GM21526 (cell line): ENCODE measurements around the gene RET.

Source experiments
- ATAC-seq: cut with Tn5 transposase; IDR thresholded peaks from one replicate; pipeline ENCODE4 v1.9.1; 2021; ENCODE audit warnings: moderate library complexity; ENCODE audit not compliant: unreplicated experiment, low FRiP score

Gene RET

DNA sequence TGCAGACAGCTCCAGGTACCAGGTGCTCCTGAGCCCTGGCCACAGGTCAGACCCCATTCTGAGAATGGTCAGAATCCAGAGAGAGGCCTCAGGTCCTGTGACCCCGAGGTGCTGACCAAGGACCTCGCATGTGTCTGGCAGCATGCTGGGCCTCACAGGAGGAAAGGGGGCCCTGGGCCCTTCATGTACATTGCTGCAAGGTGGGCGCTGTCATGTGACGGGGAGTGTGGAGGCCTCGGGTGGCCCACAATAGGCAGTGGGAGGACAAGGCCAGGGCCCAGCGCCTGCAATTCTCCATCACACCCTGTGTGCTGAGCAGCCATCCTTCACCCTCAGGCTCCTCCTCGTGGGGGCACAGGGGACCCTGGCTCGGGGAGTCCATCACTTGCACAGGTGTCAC, 15.5 kb upstream of the RET start:
- no peak for ATAC-seq

DNA sequence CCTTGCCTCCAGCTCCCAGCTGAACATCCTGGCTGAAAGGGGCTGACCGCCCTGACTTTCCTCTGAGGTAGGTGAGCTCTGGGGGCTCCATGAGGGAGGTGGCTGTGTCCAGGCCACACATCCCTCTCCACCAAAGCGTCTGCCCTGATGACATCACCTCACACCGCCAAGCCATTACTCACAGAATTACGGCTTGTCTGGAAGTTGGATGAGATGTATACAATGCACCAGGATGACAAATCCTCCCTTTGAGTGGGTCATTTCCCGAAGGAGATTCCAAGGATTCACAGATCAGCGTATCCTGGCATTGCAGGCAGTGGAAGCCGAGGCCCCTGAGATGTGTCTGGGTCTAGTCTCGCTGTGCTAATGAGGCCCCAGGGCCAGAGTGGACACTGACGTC, 15.1 kb upstream of the RET start:
- ATAC-seq, result no peak

DNA sequence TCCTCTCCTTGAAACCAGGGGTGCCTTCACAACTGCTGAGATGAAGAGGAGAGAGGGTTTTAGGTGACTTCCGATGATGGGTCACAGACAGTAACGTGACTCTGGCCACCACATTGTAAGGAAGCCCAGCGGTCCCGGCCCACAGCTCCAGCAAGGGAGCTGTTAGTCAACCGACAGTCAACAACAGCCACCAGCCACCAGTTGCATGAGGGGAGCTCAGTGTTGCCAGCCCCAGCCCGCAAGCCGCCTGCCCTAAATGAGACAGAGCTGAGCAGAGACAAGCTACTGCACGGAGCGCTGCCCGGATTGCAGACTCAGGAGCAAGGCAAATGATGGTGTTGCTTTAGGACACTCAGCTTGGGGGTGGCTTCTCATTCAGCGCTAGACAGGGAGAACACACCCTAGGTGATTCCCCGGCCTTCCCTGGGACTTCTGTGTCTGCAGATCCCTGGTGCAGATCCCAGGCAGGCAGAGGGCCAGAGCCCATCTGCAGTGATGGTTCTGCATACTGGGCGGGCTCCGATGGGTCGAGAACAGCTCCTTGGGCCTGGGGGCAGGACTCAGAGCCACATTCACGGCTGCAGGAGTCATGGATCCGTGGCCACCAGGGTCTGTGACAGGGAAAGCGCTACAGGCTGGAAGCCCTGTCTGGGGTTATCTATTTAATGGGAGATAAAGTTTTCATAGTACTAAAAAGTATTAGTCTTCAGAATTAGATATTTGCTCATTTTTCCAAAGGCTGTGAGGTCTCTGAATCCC, 14.3 kb upstream of the RET start:
- no peak for ATAC-seq

DNA sequence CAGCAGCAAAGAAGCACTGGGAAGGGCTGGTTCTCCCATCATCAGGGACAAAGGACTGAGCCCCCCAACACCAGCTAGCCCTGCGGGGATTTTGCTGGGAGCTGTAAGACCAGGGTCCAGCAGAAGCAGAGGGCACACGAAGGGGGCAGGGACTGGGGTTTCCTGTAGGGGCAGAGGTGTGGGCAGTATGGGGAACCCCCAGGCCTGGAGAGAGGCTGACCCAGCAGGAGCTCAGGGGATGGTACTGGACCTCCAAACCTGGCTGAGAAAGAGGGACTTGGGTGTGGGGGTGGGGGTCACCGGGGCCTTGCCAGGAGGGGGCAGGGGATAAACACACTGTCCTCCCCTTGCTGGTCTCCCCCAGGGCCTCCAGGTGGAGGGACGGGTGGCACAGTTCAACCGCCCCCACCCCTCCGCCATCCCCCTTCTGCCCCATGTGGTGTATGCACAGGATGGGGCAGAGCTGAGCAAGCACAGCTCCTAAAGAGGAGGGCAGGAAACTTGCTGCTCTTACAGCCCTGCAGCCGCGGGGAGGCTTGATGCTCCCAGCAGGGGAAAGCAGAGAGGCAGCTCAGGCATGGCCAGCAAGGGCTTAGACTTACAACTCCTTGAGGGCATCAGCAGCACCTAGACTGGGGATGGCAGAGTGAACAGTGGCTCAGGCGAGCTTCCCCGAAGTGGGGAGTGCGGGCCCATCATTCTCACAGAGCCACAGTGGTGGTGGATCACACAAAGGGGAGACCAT, 12.4 kb upstream of the RET start:
- no peak for ATAC-seq

DNA sequence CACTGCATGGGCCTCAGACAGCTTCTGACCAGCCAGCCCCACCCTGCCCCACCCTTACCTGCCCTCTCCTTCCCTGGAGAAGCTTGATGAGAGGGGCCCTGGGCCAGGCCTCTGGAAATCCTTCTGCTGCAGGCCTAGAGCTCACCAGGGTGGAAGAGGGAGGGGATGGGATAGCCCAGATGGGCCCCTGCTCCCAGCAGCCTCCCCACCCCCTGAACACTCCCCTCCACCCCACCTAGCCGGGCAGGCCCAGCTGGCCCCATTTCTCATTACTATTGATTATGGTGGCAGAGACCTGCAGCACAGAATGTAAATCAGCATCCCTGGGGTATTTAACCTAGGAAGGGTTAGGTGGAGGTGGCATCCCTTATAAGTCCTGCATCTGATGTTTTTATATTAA, 11.6 kb upstream of the RET start:
- no peak for ATAC-seq

DNA sequence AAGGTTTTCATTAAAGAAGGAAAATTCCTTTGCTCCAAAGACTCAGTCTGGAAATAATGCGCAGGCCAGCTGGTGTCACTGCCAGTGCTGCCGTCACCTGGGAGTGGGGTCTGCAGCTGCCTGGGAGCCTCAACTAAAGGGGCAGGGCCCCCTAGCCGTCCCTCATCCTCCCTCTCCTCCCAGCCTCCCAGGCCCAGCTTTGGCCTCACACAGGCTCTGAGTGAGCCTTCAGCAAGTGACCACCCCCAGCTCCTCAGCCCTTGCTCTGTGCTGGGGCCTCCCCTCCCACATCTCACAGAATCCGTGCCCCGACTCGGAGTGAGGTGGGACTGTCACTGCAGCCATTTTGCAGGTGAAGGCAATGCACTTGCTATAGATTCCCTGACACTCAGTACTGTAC, 11.1 kb upstream of the RET start:
- no peak for ATAC-seq

DNA sequence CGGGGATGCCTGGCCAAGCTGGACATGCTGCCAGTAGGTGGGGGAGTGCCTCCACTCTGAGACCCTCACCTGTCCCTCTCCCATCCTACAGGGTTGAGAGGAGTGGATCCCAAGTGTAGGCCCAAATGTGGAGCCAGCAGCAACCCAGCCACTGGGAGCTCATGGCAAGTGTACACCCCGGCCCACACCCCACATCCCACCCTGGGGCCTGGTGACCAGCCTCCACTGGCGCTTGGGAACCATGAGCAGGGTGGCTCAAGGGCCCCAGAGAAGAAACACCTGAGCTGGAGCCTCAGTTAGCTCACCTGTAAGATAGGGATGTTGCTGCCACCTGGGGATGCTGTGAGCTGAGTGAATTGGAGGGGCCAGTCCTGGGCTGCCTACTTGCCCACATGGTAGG, 10.4 kb upstream of the RET start:
- no peak for ATAC-seq

DNA sequence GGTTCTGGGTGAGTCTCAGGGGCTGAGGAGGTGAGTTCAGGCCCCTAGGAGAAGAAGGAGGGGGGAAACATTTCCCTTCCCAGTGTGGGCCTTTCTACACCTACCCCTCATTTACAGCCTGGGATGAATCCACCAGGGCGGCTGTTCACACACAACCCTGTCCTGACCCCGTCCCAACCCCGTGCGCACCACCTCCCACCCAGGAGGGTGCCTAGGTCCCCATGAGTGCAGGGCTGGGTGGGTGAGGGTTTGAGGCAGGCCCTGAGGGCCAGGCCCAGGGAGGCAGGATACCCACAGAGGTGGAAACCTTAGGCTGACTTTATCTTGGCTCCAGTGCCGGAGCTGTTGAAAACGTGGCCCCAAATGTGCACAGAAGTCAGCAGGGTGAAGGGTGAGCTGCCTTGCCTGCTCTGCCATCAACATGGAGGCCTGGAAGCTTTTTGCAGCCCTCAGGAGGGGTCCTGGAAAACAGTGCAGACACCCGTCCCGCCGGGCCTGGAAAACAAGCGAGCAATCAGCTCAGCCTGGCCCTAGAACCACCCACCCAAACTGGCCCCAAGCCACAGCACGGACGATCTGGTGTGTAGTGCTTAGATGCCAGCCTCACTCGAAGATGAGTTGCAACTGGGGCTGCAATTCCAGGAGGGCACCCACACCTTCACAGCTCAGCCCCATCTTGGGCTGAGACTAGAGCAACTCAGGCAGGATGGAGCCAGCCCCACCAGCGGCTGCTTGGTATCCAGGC, 9.3 kb upstream of the RET start:
- no peak for ATAC-seq

DNA sequence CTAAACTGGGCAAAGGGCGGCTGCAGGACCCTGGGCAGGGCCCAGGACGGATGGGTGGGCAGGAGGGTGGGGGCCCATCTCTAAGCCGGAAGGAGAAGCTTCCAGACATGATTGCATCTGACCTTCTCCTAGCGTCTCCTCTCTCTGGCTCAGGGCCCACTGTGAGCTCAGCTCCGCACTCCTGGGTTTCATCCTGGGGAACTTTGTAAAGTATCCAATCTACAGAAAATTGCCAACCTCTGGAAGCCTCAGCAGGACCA, 8.8 kb upstream of the RET start:
- ATAC-seq, result no peak

DNA sequence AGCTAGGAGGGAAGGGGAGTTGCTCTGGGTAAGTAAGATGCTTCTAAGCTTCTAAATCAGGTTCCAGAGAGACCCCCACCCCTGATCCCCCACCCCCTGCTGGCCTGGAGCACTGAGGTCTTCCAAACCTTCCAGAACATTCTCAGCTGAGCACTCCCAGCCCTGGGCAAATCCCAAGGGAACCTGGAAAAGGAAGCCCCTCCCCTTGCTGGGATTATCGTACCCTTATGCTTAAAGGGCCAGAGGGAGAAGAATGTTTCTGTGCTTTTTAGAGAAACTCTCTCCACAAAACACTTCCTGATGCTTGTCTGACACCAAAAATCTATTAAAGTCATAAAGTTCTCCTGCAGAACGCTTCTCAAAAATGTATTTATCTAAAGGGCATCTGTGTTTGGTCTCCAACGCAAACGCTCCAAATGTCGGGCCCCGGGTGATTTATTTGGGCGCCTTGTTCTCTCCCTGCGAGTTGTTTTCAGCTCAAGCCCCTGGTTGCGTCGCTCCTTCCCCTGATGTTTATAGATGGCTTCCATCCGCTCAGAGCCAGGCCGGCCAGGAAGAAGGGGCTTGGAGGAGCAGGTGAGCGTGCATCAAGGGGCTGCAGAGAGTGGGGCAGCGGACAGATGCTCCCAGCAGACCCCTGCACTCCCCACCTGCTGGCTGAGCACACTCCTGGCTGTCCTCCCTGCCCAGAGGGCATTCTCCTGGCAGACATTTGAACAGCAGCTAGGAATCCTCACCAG, 8.2 kb upstream of the RET start:
- ATAC-seq, result no peak

DNA sequence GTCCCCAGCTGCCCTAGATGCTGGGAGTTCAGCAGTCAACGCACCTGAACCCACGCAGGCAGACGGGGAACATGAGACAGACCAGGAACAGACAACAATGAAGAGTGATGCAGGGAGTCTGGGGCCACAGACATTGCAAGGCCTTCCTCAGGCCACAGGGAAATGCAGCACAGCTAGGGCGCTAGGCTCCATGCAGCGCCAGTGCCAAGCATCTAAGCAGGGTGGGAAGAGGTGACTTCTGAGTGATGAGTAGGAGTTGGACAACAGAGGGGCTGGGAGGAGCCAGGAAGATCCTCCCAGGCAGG, 7.7 kb upstream of the RET start:
- no peak for ATAC-seq

DNA sequence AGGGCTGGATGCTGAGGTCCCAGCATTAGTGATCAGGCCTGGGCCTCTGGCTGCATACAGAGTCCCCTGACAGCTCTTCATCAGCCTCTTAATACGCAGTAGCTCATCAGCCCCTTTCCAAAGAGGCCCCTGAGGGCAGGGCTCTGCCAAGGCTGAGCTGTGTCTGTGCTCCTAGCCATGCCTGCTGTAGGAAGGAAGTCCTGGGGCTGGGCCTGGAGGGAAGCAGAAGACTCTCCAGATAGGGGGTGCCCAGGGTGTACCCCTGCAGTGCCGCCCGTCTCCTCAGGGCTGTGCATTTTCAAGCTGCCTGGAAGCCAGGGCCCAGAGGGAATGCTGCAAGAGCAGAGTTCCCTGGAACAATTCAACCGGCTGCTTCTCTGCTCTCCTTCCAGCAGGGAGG, 7.3 kb upstream of the RET start:
- no peak for ATAC-seq

DNA sequence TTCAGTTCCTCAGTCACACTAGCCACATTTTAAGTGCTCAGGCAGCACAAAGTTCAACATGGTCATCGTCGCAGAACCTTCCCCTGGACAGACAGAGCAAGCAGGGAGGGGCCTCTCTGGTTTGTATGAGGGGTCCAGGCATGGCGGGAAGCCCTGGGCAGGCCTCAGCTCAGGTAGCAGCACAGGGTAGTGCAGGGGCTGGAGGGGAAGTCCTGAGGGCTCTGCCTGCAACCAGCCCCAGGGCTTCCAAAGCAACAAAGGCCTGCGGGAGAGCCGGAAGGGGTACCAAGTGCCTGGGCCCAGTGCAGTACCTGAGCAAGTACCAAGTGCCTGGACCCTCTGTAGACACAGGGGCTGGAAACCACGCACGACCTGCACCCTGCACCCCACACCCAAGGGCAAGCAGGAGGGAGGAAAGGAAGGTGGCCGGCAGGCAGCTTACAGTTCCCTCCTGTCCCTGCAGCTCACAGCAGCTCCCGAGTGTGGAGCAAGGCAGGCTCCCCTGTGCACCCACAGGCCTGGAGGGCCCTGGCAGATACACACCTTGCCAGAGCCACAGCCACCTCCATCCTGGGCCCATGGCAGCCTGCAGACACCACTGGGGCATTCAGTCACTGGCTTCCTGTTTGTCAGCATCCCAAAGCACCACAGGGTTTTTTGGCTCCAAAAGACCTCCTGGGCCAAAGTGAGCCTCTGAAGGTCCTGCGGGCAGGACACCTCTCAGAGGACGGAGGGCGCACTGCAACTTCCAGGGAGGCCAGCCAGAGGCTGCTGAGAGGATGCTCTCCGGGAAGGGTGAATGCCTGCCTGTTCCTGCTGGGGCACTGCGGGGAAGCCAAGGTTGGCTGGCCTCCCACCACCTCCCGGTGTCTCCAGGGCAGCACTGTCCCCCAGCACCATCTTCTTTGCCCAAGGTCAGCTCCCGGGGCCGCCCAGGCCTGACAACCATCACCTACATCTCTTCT, 6.5 kb upstream of the RET start:
- ATAC-seq, result no peak

DNA sequence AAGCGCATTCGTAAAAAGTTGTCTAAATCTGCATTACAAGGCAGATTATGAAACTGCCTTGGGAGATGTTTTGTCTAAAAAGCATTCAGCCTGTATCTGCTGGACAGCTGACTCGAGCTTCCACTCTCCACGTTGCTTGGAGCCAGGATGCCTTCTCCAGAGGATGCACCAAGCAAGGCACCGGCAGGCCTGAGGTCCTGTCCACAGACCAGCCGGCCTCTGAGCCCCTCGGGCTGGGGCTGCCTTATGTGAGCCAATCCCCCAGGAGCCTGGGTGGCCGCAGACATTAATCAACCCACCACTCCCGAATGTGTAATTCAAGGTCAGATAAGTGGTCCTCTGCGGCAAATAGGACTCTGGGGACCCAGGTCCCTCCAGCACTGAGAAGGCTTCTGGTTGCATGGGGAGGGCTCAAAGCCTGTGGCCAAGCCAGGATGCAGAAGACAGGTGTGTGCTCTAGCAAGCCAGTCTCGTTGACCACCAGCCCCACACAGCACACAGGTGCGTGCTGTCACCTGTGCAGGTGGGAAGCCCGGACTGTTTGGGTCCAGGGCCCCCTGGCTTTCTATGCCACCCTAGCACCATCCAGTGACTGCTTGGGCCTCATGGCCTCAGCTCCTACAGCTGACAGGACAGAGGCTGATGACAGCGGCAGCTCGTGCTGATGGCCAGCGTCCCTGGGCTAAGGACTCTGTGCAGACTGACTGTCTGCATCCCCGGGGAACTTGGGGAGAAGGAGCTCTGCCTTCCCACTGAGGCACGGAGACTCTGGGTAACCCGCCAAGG, 4.8 kb upstream of the RET start:
- ATAC-seq, result no peak

DNA sequence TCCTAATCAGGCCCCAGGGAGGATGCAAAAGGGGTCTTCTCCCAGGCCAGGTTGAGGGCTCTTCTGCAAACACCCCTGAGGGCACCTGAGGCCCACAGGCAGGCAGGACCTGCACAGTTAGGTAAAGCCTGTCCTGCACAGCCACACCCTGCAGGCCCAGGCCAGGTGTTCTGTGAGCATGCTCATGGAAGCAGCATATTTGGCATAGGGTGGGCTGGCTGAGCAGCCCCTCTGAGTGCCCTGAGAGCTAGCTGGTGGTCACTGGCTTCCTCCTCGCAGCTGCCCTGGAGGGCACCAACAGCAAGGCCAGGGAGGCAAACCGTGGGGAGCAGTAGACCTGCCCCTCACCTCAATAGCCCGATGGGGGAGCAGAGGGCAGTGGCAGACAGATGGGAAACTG, 3.7 kb upstream of the RET start:
- no peak for ATAC-seq

DNA sequence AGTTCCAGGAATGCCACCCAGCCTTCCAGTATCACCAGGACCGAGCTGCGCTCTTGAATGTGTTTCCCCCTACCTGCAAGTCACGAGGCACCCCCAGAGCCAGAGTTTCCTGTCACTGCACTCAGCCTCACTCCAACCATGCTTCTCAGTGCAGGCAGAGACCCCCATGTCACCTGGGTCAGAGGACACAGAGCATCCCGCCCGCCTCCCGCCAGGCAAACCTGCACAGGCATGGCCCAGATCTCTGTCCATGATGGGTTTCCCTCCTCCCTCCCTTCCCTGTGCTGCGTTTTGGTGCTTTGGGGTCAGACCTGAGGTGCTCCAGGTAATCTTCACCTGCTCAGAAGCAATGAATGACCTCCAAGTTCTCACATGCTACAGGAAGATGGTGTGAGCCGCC, 3.1 kb upstream of the RET start:
- no peak for ATAC-seq

DNA sequence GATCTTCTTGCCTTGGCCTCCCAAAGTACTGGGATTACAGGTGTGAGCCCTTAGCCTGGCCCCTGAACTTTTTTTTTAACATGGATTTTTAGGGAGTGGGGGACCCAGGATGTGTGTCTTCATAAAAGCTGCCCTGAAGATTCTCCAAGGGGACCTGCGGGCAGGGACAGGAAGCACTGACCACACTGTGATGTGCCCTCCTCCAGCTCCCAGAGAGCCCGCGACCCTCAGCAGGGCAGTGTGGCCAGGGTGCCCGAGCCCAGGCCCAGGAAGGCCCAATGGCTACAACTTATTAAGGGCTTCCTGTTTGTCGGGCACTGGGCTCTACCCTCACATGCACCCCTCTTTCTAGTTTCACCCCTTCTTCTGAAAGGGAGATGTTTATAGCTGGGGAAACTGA, 2.5 kb upstream of the RET start:
- ATAC-seq, result no peak

DNA sequence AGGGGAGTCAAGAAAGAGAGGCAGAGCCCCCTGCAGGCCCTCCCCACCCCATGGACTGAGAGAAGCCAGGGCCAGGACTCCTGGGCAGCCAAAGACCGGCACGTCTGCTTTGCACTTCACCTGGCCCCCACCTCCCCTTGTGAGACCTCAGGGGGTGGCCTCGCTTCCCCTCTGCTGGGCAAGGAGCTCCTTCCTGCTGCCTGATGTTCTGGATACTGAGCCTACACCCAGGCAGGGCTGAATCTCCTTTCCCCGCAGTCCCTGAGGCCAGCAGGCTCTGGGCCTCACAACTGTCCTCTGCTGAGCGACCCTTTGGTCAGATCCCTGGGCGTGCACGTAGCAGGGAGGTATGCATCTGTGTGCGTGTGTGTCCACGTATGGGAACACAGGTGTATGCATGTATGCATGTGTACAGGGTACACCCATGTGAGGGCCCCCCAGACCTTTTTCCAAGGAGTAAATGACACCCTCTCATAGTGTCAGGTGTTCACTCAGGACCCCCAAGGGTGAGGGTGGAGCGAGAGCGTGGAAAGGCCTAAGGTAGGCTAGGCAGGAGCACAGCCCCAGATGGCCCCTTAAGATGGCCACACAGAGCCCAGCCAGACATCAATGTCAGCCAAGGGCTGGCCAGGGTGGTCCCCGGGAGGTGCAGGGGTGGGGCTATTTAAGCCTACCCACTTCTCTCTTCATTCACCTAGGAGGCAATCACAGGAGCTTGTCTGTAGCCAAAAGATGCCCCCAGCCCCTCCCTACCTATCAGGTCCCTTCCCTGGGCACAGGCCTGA, 1.9 kb upstream of the RET start:
- no peak for ATAC-seq

DNA sequence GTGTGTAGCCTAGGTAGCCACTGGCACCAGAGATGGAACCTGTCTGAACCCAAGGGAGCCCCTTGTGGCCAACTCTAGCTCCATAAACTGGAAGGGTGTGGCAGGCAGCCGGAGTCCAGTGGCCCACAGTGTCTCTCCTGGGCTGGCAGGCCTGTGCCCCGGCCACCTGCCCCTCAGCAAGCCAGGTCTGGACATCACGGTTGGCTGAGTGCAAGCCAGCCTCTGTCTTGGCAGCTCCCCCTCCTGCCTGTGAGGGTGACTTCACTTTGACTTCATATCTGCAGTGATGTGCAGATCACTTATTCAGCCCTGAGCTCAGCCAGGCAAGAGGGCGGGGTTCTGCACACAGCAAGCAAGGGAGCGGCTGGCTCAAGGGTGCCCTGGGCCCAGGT, 1.3 kb upstream of the RET start:
- no peak for ATAC-seq
